ENCODE data around the gene SPATA45. TPM values are rescaled to one million over a fixed set of nuclear protein-coding genes. Genes with fewer than 3 reads are reported as not detected.
"Not testable (repeated sequence)": the region's sequence is repeated elsewhere in the genome, so short reads cannot be mapped to it uniquely, and the experiment has no call there.

The SPATA45 gene
- total RNA-seq = not detected
- 0 reads per million in 2 donors for total RNA-seq

GRCh38 chr1:212847549-212847948 is at the start of gene SPATA45:
SPATA45 (minus strand) TSS chr1:212847649; CDS start chr1:212836149, 11,500 bp downstream.
- H3K4me1 Mint-ChIP-seq = no peaks in the 10 kb centered on the region
- H3K36me3 Mint-ChIP-seq (ENCODE audit: low read depth) = peaks cover 3% of the 10 kb centered on the region
- ATAC-seq = no peak
- no peak within 1 kb of the TSS for H3K27ac Mint-ChIP-seq
- H3K9me3 ChIP-seq (ENCODE audit: control insufficient read depth, low read length, poor library complexity, severe bottlenecking) = no peaks in the 10 kb centered on the region
- DNase-seq = no peak
- no peak within 1 kb of the TSS for H3K4me3 Mint-ChIP-seq
- H3K27me3 Mint-ChIP-seq = no peaks in the 10 kb centered on the region

- Mint-ChIP-seq H3K27ac (no peak overlapping the region), H3K36me3 (ENCODE audit: low read depth) (peaks cover 18% of the 10 kb centered on the region), H3K27me3 (no peaks in the 10 kb centered on the region), H3K4me3 (no peak overlapping the region), H3K4me1 (no peaks in the 10 kb centered on the region)
- ATAC-seq (no peak), DNase-seq (no peak)
- no peaks in the 10 kb centered on the region for H3K9me3 ChIP-seq (ENCODE audit: control insufficient read depth, low read length, poor library complexity, severe bottlenecking)
Observed at GRCh38 chr1:212892108-212892507, 44.7 kb upstream of the SPATA45 start.

GRCh38 chr1:212884592-212884991 is 37.1 kb upstream of the SPATA45 start:
- DNase-seq = no peak
- no peak overlapping the region for H3K4me3 Mint-ChIP-seq
- H3K27ac Mint-ChIP-seq = no peak overlapping the region
- no peaks in the 10 kb centered on the region for H3K9me3 ChIP-seq (ENCODE audit: control insufficient read depth, low read length, poor library complexity, severe bottlenecking)
- H3K27me3 Mint-ChIP-seq = no peaks in the 10 kb centered on the region
- H3K36me3 Mint-ChIP-seq (ENCODE audit: low read depth) = peaks cover 2% of the 10 kb centered on the region
- peaks cover 4% of the 10 kb centered on the region for H3K4me1 Mint-ChIP-seq
- ATAC-seq = no peak

- H3K27ac Mint-ChIP-seq = no peak overlapping the region
- H3K4me1 Mint-ChIP-seq = peaks cover 6% of the 10 kb centered on the region
- DNase-seq (no peak), ATAC-seq (no peak)
- H3K36me3 Mint-ChIP-seq (ENCODE audit: low read depth) = peaks cover 7% of the 10 kb centered on the region
- H3K9me3 ChIP-seq (ENCODE audit: control insufficient read depth, low read length, poor library complexity, severe bottlenecking) = no peaks in the 10 kb centered on the region
- no peaks in the 10 kb centered on the region for H3K27me3 Mint-ChIP-seq
- H3K4me3 Mint-ChIP-seq = no peak overlapping the region
Observed at GRCh38 chr1:212879947-212880690, 32.7 kb upstream of the SPATA45 start.

GRCh38 chr1:212878418-212878817 is 31.0 kb upstream of the SPATA45 start:
- no peak overlapping the region for H3K4me3 Mint-ChIP-seq
- no peaks in the 10 kb centered on the region for H3K27me3 Mint-ChIP-seq
- H3K9me3 ChIP-seq (ENCODE audit: control insufficient read depth, low read length, poor library complexity, severe bottlenecking) = no peaks in the 10 kb centered on the region
- H3K27ac Mint-ChIP-seq = no peak overlapping the region
- H3K36me3 Mint-ChIP-seq (ENCODE audit: low read depth) = peaks cover 10% of the 10 kb centered on the region
- H3K4me1 Mint-ChIP-seq = peaks cover 6% of the 10 kb centered on the region
- no peak for ATAC-seq
- no peak for DNase-seq

- DNase-seq (no peak), ATAC-seq (no peak)
- H3K36me3 Mint-ChIP-seq (ENCODE audit: low read depth) = peaks cover 10% of the 10 kb centered on the region
- H3K27ac Mint-ChIP-seq = no peak overlapping the region
- H3K27me3 Mint-ChIP-seq = no peaks in the 10 kb centered on the region
- no peak overlapping the region for H3K4me3 Mint-ChIP-seq
- peaks cover 4% of the 10 kb centered on the region for H3K4me1 Mint-ChIP-seq
- no peaks in the 10 kb centered on the region for H3K9me3 ChIP-seq (ENCODE audit: control insufficient read depth, low read length, poor library complexity, severe bottlenecking)
Observed at GRCh38 chr1:212873518-212873917, 26.1 kb upstream of the SPATA45 start.

- no peak for DNase-seq
- no peak for ATAC-seq
- Mint-ChIP-seq H3K27ac (no peak overlapping the region), H3K4me1 (peaks cover 4% of the 10 kb centered on the region), H3K4me3 (no peak overlapping the region), H3K36me3 (ENCODE audit: low read depth) (peaks cover 10% of the 10 kb centered on the region), H3K27me3 (no peaks in the 10 kb centered on the region)
- no peaks in the 10 kb centered on the region for H3K9me3 ChIP-seq (ENCODE audit: control insufficient read depth, low read length, poor library complexity, severe bottlenecking)
Observed at GRCh38 chr1:212871976-212872375, 24.5 kb upstream of the SPATA45 start.

GRCh38 chr1:212867192-212867591 is 19.7 kb upstream of the SPATA45 start:
- H3K4me1 Mint-ChIP-seq = peaks cover 13% of the 10 kb centered on the region
- no peak overlapping the region for H3K27ac Mint-ChIP-seq
- H3K9me3 ChIP-seq (ENCODE audit: control insufficient read depth, low read length, poor library complexity, severe bottlenecking) = no peaks in the 10 kb centered on the region
- ATAC-seq = no peak
- H3K36me3 Mint-ChIP-seq (ENCODE audit: low read depth) = no peaks in the 10 kb centered on the region
- DNase-seq = no peak
- H3K4me3 Mint-ChIP-seq = no peak overlapping the region
- no peaks in the 10 kb centered on the region for H3K27me3 Mint-ChIP-seq

- no peaks in the 10 kb centered on the region for H3K27me3 Mint-ChIP-seq
- H3K4me1 Mint-ChIP-seq = peaks cover 14% of the 10 kb centered on the region
- H3K36me3 Mint-ChIP-seq (ENCODE audit: low read depth) = no peaks in the 10 kb centered on the region
- no peak for DNase-seq
- H3K4me3 Mint-ChIP-seq = no peak overlapping the region
- no peak for ATAC-seq
- no peaks in the 10 kb centered on the region for H3K9me3 ChIP-seq (ENCODE audit: control insufficient read depth, low read length, poor library complexity, severe bottlenecking)
- H3K27ac Mint-ChIP-seq = no peak overlapping the region
Observed at GRCh38 chr1:212864201-212864600, 16.8 kb upstream of the SPATA45 start.

- peaks cover 19% of the 10 kb centered on the region for H3K4me1 Mint-ChIP-seq
Observed at GRCh38 chr1:212863345-212863744, 15.9 kb upstream of the SPATA45 start.

GRCh38 chr1:212862111-212862690 is 14.8 kb upstream of the SPATA45 start:
- no peak for ATAC-seq

More at GRCh38 chr1:212863345-212863744, 15.9 kb upstream of the SPATA45 start:
- not testable (repeated sequence) for ATAC-seq; H3K9me3 ChIP-seq (ENCODE audit: control insufficient read depth, low read length, poor library complexity, severe bottlenecking); H3K36me3 Mint-ChIP-seq (ENCODE audit: low read depth); H3K4me3 Mint-ChIP-seq; H3K27ac Mint-ChIP-seq; DNase-seq; H3K27me3 Mint-ChIP-seq

GRCh38 chr1:212860713-212861581 is 13.5 kb upstream of the SPATA45 start:
- no peak for DNase-seq
- peaks cover 18% of the 10 kb centered on the region for H3K4me1 Mint-ChIP-seq
- no peaks in the 10 kb centered on the region for H3K36me3 Mint-ChIP-seq (ENCODE audit: low read depth)
- no peak for ATAC-seq
- H3K4me3 Mint-ChIP-seq = no peak overlapping the region
- H3K9me3 ChIP-seq (ENCODE audit: control insufficient read depth, low read length, poor library complexity, severe bottlenecking) = no peaks in the 10 kb centered on the region
- H3K27ac Mint-ChIP-seq = no peak overlapping the region
- H3K27me3 Mint-ChIP-seq = no peaks in the 10 kb centered on the region

More at GRCh38 chr1:212862111-212862690, 14.8 kb upstream of the SPATA45 start:
- H3K27ac Mint-ChIP-seq = no peak overlapping the region
- H3K4me3 Mint-ChIP-seq = no peak overlapping the region
- H3K4me1 Mint-ChIP-seq = peaks cover 22% of the 10 kb centered on the region
- H3K36me3 Mint-ChIP-seq (ENCODE audit: low read depth) = no peaks in the 10 kb centered on the region
- no peaks in the 10 kb centered on the region for H3K9me3 ChIP-seq (ENCODE audit: control insufficient read depth, low read length, poor library complexity, severe bottlenecking)
- H3K27me3 Mint-ChIP-seq = no peaks in the 10 kb centered on the region
- DNase-seq = no peak
